MCF 10A (cell line): ENCODE measurements around the gene C19orf12. TPM values are rescaled to one million over a fixed set of nuclear protein-coding genes. Genes with fewer than 3 reads are reported as not detected.

Experiments used
- BruUV-seq: library from RNA; stranded (reverse); fragments of 400-500 nt; replicated peaks from 2 replicates; lab custom pipeline; 2021; lab: Mats Ljungman, UMichigan
- CTCF ChIA-PET: fragments of 300-600 bp; sonication (Branson Sonifier 250); formaldehyde crosslinking; extraction: SDS; loops from one replicate; lab custom pipeline; 2021; ENCODE audit warnings: antibody characterized with exemption, inconsistent platforms; lab: Yijun Ruan, JAX
- POLR2A ChIA-PET: fragments of 300-600, 350-650 bp; sonication (Branson Sonifier 250); formaldehyde crosslinking; extraction: SDS; loops from one replicate; lab custom pipeline; 2020; ENCODE audit warnings: antibody characterized with exemption, inconsistent platforms; lab: Yijun Ruan, JAX
- DNase-seq: peaks from one replicate; pipeline ENCODE4 v3.0.0-alpha.2; 2018; ENCODE audit not compliant: unreplicated experiment
- H3K27ac Mint-ChIP-seq: one replicate; pipeline ENCODE4 v1.8.0; 2022; ENCODE audit warnings: mild to moderate bottlenecking, low read depth, mixed read lengths; ENCODE audit not compliant: unreplicated experiment
- H3K27me3 Mint-ChIP-seq: one replicate; pipeline ENCODE4 v1.8.0; 2022; ENCODE audit warnings: mixed read lengths; ENCODE audit not compliant: insufficient read depth, unreplicated experiment
- H3K36me3 Mint-ChIP-seq: one replicate; pipeline ENCODE4 v1.8.0; 2022; ENCODE audit warnings: mild to moderate bottlenecking, moderate library complexity, mixed read lengths; ENCODE audit not compliant: insufficient read depth, unreplicated experiment
- H3K4me1 Mint-ChIP-seq: one replicate; pipeline ENCODE4 v1.8.0; 2022; ENCODE audit warnings: mixed read lengths; ENCODE audit not compliant: insufficient read depth, unreplicated experiment
- H3K4me3 Mint-ChIP-seq: one replicate; pipeline ENCODE4 v1.8.0; 2022; ENCODE audit warnings: mild to moderate bottlenecking, moderate library complexity, mixed read lengths; ENCODE audit not compliant: unreplicated experiment
- H3K9me3 Mint-ChIP-seq: one replicate; pipeline ENCODE4 v1.8.0; 2022; ENCODE audit warnings: mixed read lengths; ENCODE audit not compliant: unreplicated experiment
- intact Hi-C: fragments of 100-400 bp; cut with micrococcal nuclease; formaldehyde crosslinking; loops from 2 replicates; pipeline ENCODE4 v1.14.1; 2022
- total RNA-seq: library from RNA; stranded (reverse); gene quantifications from 2 replicates; pipeline ENCODE4 v1.2.3, GENCODE V29; 2022
- TF ChIP-seq, protein P1 (sequence below): fragments of 200-600 bp; IDR thresholded peaks from one replicate; pipeline ENCODE4 v1.8.0; 2022; ENCODE audit warnings: antibody characterized with exemption, mild to moderate bottlenecking; ENCODE audit not compliant: unreplicated experiment

C19orf12 gene
- total RNA-seq, 1 experiment from 2014 or later, result 21.6 TPM

DNA sequence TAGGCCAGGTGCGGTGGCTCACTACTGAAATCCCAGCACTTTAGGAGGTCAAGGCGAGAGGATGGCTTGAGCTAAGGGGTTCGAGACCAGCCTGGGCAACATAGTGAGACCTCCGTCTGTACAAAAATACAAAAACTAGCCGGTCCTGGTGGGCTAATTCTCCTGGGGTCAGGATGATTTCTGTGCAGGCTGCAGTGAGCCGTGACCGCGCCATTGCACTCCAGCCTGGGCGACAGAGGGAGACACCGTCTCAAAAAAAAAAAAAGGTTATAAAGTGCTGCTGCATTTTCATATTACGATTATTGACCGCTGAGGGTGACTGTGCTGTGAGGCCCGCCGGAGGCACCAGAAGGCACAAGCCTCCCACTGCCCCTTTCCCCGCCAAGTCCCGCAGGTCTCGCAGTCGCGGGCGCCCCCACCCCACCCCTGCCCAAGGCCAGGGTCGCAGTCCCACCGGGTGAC is 50.3 kb downstream of the C19orf12 start:
- Mint-ChIP-seq H3K27ac (no peak overlapping the region), H3K36me3 (no peaks in the 10 kb centered on the region), H3K9me3 (no peaks in the 10 kb centered on the region), H3K4me3 (peak overlapping the region; percentile 76), H3K4me1 (peaks cover 16% of the 10 kb centered on the region), H3K27me3 (no peaks in the 10 kb centered on the region)
- intact Hi-C loops, result loop anchor here (2.0 kb wide), 3 partner anchors 22 to 58 kb away; partner anchors contain the start of gene POP4
- BruUV-seq, result no TSS peak
- ChIA-PET CTCF (interaction anchor here (0.9 to 1.3 kb wide), 4 partner anchors 19 to 54 kb away, joined by 3 to 4 read pairs (median 3); no protein-coding TSS in a partner anchor), POLR2A (interaction anchor here (0.8 to 0.9 kb wide), 2 partner anchors 19 to 50 kb away, joined by 3 read pairs; partner anchors contain the start of gene C19orf12)
- no peak for DNase-seq
- TF ChIP-seq, protein P1, sequence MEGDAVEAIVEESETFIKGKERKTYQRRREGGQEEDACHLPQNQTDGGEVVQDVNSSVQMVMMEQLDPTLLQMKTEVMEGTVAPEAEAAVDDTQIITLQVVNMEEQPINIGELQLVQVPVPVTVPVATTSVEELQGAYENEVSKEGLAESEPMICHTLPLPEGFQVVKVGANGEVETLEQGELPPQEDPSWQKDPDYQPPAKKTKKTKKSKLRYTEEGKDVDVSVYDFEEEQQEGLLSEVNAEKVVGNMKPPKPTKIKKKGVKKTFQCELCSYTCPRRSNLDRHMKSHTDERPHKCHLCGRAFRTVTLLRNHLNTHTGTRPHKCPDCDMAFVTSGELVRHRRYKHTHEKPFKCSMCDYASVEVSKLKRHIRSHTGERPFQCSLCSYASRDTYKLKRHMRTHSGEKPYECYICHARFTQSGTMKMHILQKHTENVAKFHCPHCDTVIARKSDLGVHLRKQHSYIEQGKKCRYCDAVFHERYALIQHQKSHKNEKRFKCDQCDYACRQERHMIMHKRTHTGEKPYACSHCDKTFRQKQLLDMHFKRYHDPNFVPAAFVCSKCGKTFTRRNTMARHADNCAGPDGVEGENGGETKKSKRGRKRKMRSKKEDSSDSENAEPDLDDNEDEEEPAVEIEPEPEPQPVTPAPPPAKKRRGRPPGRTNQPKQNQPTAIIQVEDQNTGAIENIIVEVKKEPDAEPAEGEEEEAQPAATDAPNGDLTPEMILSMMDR, result no peak

DNA sequence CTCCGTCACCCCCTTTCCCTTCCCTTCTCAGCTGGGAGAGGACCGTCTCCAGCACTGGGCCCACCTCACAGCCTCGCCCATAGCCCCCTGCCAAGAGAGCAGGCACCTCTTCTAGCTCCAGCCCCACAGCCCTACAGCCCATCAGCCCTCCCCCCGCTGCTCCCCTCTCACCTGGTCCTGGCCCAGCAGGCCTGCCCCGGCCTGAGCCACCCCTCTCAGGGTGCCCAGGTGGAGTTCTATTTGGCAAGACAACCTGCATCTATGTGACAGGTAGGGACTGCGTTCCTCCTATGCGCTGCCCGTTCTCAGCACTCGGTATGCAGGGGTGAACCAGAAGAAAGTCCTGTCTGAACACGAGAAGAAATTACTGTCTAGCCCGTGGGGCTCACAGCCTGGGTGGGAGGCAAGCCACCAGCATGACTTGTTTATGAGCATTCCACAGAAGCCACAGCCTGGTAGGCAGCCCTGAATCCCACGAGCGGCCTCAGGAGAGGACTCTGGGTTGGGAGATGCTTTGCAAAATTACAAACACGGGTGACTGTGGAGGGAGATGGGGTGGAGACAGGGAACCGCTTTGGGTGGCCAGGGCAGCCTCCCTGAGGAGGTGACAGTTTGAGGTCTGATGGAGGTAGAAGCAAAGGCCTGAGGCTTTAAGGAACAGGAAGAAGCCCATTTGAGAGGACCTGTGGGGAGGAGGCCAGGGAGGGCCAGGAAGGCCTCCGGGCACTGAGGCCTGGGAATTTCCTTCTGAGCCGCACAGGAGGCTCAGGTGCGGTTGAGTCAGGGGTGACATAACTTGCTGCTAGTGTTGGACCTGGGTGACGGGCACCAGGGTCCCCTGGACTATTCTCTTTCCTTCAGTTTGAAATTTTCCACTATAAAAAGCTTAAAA is 51.0 kb downstream of the C19orf12 start:
- Mint-ChIP-seq H3K27me3 (no peaks in the 10 kb centered on the region), H3K27ac (no peak overlapping the region), H3K36me3 (no peaks in the 10 kb centered on the region), H3K9me3 (no peaks in the 10 kb centered on the region), H3K4me3 (peak overlapping the region; percentile 76), H3K4me1 (peaks cover 16% of the 10 kb centered on the region)
- POLR2A ChIA-PET, result interaction anchor here (2.7 kb wide), 1 partner anchor 58 kb away, joined by 13 read pairs; the partner anchor contains the start of gene POP4
- no TSS peak for BruUV-seq
- intact Hi-C loops, result loop anchor here (2.0 kb wide), 3 partner anchors 23 to 57 kb away; partner anchors contain the start of gene POP4
- TF ChIP-seq, protein P1, result no peak
- peak; percentile 28 for DNase-seq
- CTCF ChIA-PET, result interaction anchor here (0.6 to 2.6 kb wide), 6 partner anchors 19 to 54 kb away, joined by 3 to 28 read pairs (median 4); no protein-coding TSS in a partner anchor

DNA sequence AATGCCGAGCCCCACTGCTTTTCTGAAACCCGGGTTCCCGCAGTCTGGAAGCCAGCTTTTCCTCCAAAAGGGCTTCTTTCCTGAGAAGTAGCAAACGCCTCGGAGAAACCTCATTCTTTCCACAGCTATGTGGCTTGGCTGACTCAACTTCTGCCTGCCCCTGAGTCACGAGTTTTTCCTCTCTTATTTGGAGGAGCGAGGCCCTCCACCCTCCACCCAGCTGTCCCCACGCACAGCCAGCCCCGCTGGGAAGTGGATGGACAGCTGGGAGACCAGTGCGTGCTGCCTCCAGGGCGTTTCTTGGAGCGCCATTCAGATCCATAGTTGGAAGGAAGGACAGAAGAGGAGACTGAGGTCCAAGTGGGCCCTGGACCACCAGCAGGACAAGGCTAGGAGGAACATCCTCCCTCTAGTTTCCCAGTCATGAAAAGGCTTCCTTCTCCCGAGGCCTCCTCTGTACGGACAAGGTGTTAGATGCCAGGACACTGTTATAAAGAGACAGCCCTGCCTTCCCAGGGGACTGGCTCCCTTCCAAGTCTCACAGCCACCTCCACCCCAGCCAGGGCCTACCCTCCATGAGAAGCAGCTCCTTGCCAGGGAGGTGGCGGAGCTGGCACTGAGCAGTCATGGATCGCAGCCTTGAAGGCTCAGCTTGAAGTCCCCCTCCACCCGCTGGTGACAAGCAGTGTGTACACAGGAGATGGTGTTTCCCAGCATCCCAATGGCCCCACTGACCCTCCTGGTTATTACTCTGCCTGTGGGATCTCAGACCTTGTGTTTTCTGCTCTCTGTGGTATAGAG is 52.3 kb downstream of the C19orf12 start:
- intact Hi-C loops, result loop anchor here (1.0 kb wide), 1 partner anchor 21 kb away; no protein-coding TSS in a partner anchor
- TF ChIP-seq, protein P1, result no peak
- no peaks in the 10 kb centered on the region for H3K27me3 Mint-ChIP-seq
- peaks cover 7% of the 10 kb centered on the region for H3K36me3 Mint-ChIP-seq
- peak overlapping the region; percentile 95 for H3K27ac Mint-ChIP-seq
- ChIA-PET CTCF (interaction anchor here (0.6 to 2.6 kb wide), 4 partner anchors 36 to 54 kb away, joined by 3 to 28 read pairs (median 10); no protein-coding TSS in a partner anchor), POLR2A (interaction anchor here (1.3 to 2.7 kb wide), 4 partner anchors 17 to 57 kb away, joined by 3 to 13 read pairs (median 8); partner anchors contain the start of gene POP4)
- H3K4me3 Mint-ChIP-seq, result peak overlapping the region; percentile 46
- H3K9me3 Mint-ChIP-seq, result no peaks in the 10 kb centered on the region
- no TSS peak for BruUV-seq
- peaks cover 21% of the 10 kb centered on the region for H3K4me1 Mint-ChIP-seq
- peak; percentile 67 for DNase-seq
